ENCODE data around the gene TRAK1. TPM values are rescaled to one million over a fixed set of nuclear protein-coding genes. Genes with fewer than 3 reads are reported as not detected.

Gene TRAK1
- total RNA-seq, 1 experiment from 2014 or later: 41.0 TPM

GRCh38 chr3:42175386-42176240, 84.5 kb downstream of the TRAK1 start:
- ChIA-PET POLR2A (interaction anchor here (1.2 kb wide), 1 partner anchor 16 kb away, joined by 4 read pairs; no protein-coding TSS in a partner anchor), CTCF (interaction anchor here (2.0 kb wide), 1 partner anchor 16 kb away, joined by 10 read pairs; no protein-coding TSS in a partner anchor)
- Mint-ChIP-seq H3K9me3 (no peaks in the 10 kb centered on the region), H3K4me1 (peaks cover 14% of the 10 kb centered on the region), H3K27ac (no peak overlapping the region), H3K4me3 (no peak overlapping the region), H3K27me3 (ENCODE audit: low read depth) (no peaks in the 10 kb centered on the region), H3K36me3 (0 out of 2 replicates have a peak, but pooled peaks cover 8% of the 10 kb centered on the region)
- DNase-seq (ENCODE audit: low spot score) (no peak), ATAC-seq (no peak)
- TF ChIP-seq FOXJ3 (CRISPR knock-in tag; IDR thresholded peaks at IDR 0.05; ENCODE audit: borderline replicate concordance): no peak
- TF ChIP-seq, protein P1, sequence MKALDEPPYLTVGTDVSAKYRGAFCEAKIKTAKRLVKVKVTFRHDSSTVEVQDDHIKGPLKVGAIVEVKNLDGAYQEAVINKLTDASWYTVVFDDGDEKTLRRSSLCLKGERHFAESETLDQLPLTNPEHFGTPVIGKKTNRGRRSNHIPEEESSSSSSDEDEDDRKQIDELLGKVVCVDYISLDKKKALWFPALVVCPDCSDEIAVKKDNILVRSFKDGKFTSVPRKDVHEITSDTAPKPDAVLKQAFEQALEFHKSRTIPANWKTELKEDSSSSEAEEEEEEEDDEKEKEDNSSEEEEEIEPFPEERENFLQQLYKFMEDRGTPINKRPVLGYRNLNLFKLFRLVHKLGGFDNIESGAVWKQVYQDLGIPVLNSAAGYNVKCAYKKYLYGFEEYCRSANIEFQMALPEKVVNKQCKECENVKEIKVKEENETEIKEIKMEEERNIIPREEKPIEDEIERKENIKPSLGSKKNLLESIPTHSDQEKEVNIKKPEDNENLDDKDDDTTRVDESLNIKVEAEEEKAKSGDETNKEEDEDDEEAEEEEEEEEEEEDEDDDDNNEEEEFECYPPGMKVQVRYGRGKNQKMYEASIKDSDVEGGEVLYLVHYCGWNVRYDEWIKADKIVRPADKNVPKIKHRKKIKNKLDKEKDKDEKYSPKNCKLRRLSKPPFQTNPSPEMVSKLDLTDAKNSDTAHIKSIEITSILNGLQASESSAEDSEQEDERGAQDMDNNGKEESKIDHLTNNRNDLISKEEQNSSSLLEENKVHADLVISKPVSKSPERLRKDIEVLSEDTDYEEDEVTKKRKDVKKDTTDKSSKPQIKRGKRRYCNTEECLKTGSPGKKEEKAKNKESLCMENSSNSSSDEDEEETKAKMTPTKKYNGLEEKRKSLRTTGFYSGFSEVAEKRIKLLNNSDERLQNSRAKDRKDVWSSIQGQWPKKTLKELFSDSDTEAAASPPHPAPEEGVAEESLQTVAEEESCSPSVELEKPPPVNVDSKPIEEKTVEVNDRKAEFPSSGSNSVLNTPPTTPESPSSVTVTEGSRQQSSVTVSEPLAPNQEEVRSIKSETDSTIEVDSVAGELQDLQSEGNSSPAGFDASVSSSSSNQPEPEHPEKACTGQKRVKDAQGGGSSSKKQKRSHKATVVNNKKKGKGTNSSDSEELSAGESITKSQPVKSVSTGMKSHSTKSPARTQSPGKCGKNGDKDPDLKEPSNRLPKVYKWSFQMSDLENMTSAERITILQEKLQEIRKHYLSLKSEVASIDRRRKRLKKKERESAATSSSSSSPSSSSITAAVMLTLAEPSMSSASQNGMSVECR (CRISPR knock-in tag; IDR thresholded peaks at IDR 0.05; ENCODE audit: borderline replicate concordance): no peak
- TF ChIP-seq NFATC4 (CRISPR knock-in tag; IDR thresholded peaks at IDR 0.05): no peak
- TF ChIP-seq ZNF512 (CRISPR knock-in tag; IDR thresholded peaks at IDR 0.05; ENCODE audit: borderline replicate concordance): no peak
- no peak for TF ChIP-seq ZNF425 (CRISPR knock-in tag; conservative IDR thresholded peaks at IDR 0.05)
- no peak for TF ChIP-seq PRDM15 (CRISPR knock-in tag; IDR thresholded peaks at IDR 0.05)
- no peak for TF ChIP-seq RELA (CRISPR knock-in tag; IDR thresholded peaks at IDR 0.05; ENCODE audit: borderline replicate concordance)
- no peak for TF ChIP-seq FOXP1 (CRISPR knock-in tag; IDR thresholded peaks at IDR 0.05; ENCODE audit: borderline replicate concordance)
- TF ChIP-seq E2F4 (CRISPR knock-in tag; IDR thresholded peaks at IDR 0.05; ENCODE audit: borderline replicate concordance, low read depth): no peak
- TF ChIP-seq, protein P2, sequence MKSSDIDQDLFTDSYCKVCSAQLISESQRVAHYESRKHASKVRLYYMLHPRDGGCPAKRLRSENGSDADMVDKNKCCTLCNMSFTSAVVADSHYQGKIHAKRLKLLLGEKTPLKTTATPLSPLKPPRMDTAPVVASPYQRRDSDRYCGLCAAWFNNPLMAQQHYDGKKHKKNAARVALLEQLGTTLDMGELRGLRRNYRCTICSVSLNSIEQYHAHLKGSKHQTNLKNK (CRISPR knock-in tag; IDR thresholded peaks at IDR 0.05): no peak
- no peak for TF ChIP-seq NR1H2 (CRISPR knock-in tag; IDR thresholded peaks at IDR 0.05)
- TF ChIP-seq, protein P3, sequence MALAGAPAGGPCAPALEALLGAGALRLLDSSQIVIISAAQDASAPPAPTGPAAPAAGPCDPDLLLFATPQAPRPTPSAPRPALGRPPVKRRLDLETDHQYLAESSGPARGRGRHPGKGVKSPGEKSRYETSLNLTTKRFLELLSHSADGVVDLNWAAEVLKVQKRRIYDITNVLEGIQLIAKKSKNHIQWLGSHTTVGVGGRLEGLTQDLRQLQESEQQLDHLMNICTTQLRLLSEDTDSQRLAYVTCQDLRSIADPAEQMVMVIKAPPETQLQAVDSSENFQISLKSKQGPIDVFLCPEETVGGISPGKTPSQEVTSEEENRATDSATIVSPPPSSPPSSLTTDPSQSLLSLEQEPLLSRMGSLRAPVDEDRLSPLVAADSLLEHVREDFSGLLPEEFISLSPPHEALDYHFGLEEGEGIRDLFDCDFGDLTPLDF (CRISPR knock-in tag; IDR thresholded peaks at IDR 0.05): no peak
- no peak for TF ChIP-seq PRRX2 (CRISPR knock-in tag; IDR thresholded peaks at IDR 0.05)
- TF ChIP-seq, protein P4, sequence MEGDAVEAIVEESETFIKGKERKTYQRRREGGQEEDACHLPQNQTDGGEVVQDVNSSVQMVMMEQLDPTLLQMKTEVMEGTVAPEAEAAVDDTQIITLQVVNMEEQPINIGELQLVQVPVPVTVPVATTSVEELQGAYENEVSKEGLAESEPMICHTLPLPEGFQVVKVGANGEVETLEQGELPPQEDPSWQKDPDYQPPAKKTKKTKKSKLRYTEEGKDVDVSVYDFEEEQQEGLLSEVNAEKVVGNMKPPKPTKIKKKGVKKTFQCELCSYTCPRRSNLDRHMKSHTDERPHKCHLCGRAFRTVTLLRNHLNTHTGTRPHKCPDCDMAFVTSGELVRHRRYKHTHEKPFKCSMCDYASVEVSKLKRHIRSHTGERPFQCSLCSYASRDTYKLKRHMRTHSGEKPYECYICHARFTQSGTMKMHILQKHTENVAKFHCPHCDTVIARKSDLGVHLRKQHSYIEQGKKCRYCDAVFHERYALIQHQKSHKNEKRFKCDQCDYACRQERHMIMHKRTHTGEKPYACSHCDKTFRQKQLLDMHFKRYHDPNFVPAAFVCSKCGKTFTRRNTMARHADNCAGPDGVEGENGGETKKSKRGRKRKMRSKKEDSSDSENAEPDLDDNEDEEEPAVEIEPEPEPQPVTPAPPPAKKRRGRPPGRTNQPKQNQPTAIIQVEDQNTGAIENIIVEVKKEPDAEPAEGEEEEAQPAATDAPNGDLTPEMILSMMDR (IDR thresholded peaks at IDR 0.05): no peak
- no peak for TF ChIP-seq SOX15 (CRISPR knock-in tag; IDR thresholded peaks at IDR 0.05)
